GM18499 (cell line): ENCODE data around the gene CCDC102A.

Experiments
- ATAC-seq: cut with Tn5 transposase; IDR thresholded peaks from one replicate; pipeline ENCODE4 v1.9.1; 2021; ENCODE audit warnings: moderate number of reproducible peaks; ENCODE audit not compliant: insufficient read depth, unreplicated experiment

The CCDC102A gene

DNA sequence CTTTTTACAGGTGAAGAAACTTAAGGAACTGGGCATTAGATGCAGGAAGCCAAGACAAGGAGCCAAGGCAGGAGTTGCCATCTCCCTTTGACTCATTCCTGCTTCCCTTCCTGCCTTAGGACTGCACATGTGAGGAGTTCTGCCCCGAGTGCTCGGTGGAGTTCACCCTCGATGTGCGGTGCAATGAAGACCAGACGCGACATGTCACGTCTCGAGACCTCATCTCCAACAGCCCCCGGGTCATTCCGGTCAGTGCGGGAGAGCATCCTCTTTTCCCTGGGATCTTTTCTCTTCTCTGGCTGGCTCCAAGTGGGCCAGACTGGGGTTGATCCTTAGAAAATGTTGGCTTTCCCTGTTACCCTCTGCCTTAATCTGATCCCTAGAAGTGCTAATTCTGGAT is 67.3 kb downstream of the CCDC102A start:
- ATAC-seq = no peak

DNA sequence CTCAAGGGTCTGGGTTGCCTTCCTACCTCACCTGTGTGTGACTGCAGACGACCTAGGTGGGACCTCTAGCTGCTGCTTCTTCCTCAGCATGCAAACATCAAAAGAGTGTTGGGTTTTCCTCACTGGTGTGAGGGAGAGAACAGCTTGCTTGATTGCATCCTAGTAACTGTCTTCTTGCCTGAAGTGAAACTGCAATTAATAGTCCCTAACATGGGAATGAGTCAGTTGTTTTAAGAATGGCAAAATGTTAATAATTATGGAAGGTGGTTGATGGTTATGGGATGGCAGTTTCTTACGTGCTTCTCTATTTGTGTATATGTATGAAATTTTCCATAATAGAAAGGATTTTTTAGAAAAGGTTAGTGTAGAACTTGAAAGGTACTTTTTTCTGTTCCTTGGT is 68.0 kb downstream of the CCDC102A start:
- ATAC-seq = no peak

DNA sequence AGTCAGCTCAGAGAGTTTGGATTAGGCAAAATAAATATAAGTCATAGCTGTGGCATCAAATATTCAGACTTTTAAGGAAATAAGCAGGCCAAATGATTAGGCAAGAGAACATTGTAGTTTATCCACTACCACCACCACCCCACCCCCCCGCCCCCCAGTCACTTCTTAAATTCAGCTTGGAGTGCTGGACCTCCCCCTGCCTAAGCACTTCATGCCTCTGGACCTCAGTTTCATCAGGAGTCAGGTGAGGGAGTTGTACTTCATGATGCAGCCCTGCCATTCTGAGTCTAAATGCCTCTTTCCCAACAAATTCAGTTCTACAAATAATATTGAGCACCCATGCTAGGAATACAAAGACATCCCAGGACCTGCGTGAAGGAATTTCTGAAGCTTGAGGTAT is 71.8 kb downstream of the CCDC102A start:
- ATAC-seq = no peak

DNA sequence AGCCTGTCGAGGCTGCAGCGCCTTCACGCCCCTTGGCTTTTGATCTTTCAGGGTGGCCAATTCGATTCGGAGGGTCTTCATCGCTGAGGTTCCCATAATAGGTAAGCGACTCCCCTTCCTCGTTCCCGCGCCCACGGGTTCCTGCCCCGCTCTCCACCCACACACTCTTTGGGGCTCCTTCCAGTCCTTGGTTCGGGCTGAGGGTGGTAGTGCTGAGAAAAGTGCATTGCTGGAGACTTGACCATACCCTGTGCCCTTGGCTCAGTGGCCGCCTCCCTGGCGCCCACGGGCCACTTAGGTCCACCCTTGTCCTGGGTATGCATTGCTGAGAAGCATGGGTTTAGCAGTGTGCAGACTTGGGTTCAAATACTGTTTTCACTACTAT is 73.4 kb downstream of the CCDC102A start:
- ATAC-seq = no peak

DNA sequence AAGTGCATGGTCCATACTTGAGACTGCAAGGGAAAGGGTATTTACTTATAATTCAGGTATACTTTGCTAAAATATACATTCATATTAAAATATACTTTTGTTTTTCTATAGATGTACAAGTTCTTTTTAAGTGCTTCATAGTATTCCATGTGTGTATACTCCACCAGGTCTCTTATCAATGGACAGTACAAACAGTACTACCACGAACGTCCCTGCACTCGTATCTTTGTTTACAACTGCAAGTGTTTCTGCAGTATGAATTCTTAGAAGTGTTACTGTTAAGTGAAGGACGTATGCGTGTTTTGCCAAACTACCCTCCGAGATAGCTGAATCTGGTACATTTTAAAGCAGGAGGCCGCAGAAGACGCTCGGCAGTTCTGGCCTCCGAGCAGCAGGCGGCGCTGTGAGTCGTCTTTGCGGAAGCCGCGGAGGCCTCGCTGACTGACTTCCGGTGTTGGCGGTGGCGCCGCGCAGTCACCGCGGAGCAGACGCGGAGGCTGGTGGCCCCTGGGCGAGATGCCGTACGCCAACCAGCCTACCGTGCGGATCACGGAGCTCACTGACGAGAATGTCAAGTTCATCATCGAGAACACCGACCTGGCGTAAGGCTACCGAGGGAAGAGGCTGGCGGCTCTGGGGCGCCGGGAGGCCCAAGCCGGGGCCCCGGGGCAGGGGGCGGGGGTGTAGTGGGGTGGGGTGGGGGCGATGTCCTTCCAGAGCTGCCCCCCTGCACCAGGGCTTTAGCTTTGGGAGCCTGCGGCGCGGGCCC is 74.0 kb downstream of the CCDC102A start, which contains the start of gene POLR2C:
POLR2C (plus strand) TSS at position 471 of the 769 bp plus-strand sequence; CDS start at position 517, 46 bp downstream.
- no peak for ATAC-seq
